Measurements from ENCODE around the gene DCAF6.
"Not testable (repeated sequence)": the region's sequence is repeated elsewhere in the genome, so short reads cannot be mapped to it uniquely, and the experiment has no call there.

The DCAF6 gene

GRCh38 chr1:167936068-167936929 lies at the start of gene DCAF6:
Gene DCAF6, plus strand, starts transcription at chr1:167936683. Its CDS starts 229 bp downstream, at chr1:167936912.
- DNase-seq (ENCODE audit: low read depth) = peak; percentile 99

- DNase-seq (ENCODE audit: low read depth) = not testable (repeated sequence)
These were observed 49.3 kb upstream of the DCAF6 start for GRCh38 chr1:167887187-167887586.

- no peak for DNase-seq (ENCODE audit: low read depth)
These were observed 46.1 kb upstream of the DCAF6 start for GRCh38 chr1:167890400-167890799.

- DNase-seq (ENCODE audit: low read depth) = no peak
These were observed 42.7 kb upstream of the DCAF6 start for GRCh38 chr1:167893798-167894197.

- no peak for DNase-seq (ENCODE audit: low read depth)
These were observed 37.8 kb upstream of the DCAF6 start for GRCh38 chr1:167898578-167899222.

- peak; percentile 11 for DNase-seq (ENCODE audit: low read depth)
These were observed 37.2 kb upstream of the DCAF6 start for GRCh38 chr1:167899253-167899681.

GRCh38 chr1:167900907-167901306 lies 35.6 kb upstream of the DCAF6 start:
- DNase-seq (ENCODE audit: low read depth) = no peak

GRCh38 chr1:167904652-167905130 lies 31.8 kb upstream of the DCAF6 start:
- peak; percentile 83 for DNase-seq (ENCODE audit: low read depth)

- DNase-seq (ENCODE audit: low read depth) = peak; percentile 78
These were observed 31.3 kb upstream of the DCAF6 start for GRCh38 chr1:167905182-167905581.

GRCh38 chr1:167905671-167906070 lies 30.8 kb upstream of the DCAF6 start:
- peak; percentile 8 for DNase-seq (ENCODE audit: low read depth)

- no peak for DNase-seq (ENCODE audit: low read depth)
These were observed 26.7 kb upstream of the DCAF6 start for GRCh38 chr1:167909691-167910180.

GRCh38 chr1:167910530-167910929 lies 26.0 kb upstream of the DCAF6 start:
- DNase-seq (ENCODE audit: low read depth) = peak; percentile 13

- no peak for DNase-seq (ENCODE audit: low read depth)
These were observed 25.1 kb upstream of the DCAF6 start for GRCh38 chr1:167911413-167911812.

GRCh38 chr1:167912294-167912693 lies 24.2 kb upstream of the DCAF6 start:
- DNase-seq (ENCODE audit: low read depth) = no peak

- DNase-seq (ENCODE audit: low read depth) = no peak
These were observed 22.5 kb upstream of the DCAF6 start, which contains the start of gene ADCY10 for GRCh38 chr1:167913895-167914496. Gene ADCY10, minus strand, starts transcription at chr1:167914134. Its CDS starts 8,994 bp downstream, at chr1:167905140.

GRCh38 chr1:167915569-167915968 lies 20.9 kb upstream of the DCAF6 start:
- no peak for DNase-seq (ENCODE audit: low read depth)

GRCh38 chr1:167916766-167917511 lies 19.5 kb upstream of the DCAF6 start:
- no peak for DNase-seq (ENCODE audit: low read depth)

- peak; percentile 76 for DNase-seq (ENCODE audit: low read depth)
These were observed 14.5 kb upstream of the DCAF6 start for GRCh38 chr1:167922023-167922422.

- peak; percentile 10 for DNase-seq (ENCODE audit: low read depth)
These were observed 13.8 kb upstream of the DCAF6 start for GRCh38 chr1:167922611-167923074.

GRCh38 chr1:167923324-167924056 lies 13.0 kb upstream of the DCAF6 start:
- no peak for DNase-seq (ENCODE audit: low read depth)

- DNase-seq (ENCODE audit: low read depth) = no peak
These were observed 12.4 kb upstream of the DCAF6 start for GRCh38 chr1:167924102-167924501.
